ENCODE results near the gene AP1S3.
"Not testable (repeated sequence)": the region's sequence is repeated elsewhere in the genome, so short reads cannot be mapped to it uniquely, and the experiment has no call there.

The AP1S3 gene

GRCh38 chr2:223837287-223838061, at the start of gene AP1S3:
Gene AP1S3, minus strand, starts transcription at chr2:223837582. Its CDS starts 132 bp downstream, at chr2:223837450.
- DNase-seq (ENCODE audit: low read depth): peak; percentile 60

GRCh38 chr2:223887127-223887526, 49.7 kb upstream of the AP1S3 start:
- no peak for DNase-seq (ENCODE audit: low read depth)

- no peak for DNase-seq (ENCODE audit: low read depth)
These were observed 49.3 kb upstream of the AP1S3 start for GRCh38 chr2:223886726-223887125.

- DNase-seq (ENCODE audit: low read depth): no peak
These were observed 47.0 kb upstream of the AP1S3 start for GRCh38 chr2:223884399-223884798.

- DNase-seq (ENCODE audit: low read depth): no peak
These were observed 45.3 kb upstream of the AP1S3 start for GRCh38 chr2:223882715-223883114.

GRCh38 chr2:223880796-223881195, 43.4 kb upstream of the AP1S3 start:
- no peak for DNase-seq (ENCODE audit: low read depth)

- DNase-seq (ENCODE audit: low read depth): no peak
These were observed 40.5 kb upstream of the AP1S3 start for GRCh38 chr2:223877721-223878410.

GRCh38 chr2:223873672-223874071, 36.3 kb upstream of the AP1S3 start:
- no peak for DNase-seq (ENCODE audit: low read depth)

- DNase-seq (ENCODE audit: low read depth): not testable (repeated sequence)
These were observed 35.4 kb upstream of the AP1S3 start for GRCh38 chr2:223872772-223873171.

GRCh38 chr2:223871661-223872060, 34.3 kb upstream of the AP1S3 start:
- DNase-seq (ENCODE audit: low read depth): not testable (repeated sequence)

GRCh38 chr2:223870840-223871611, 33.6 kb upstream of the AP1S3 start:
- no peak for DNase-seq (ENCODE audit: low read depth)

- DNase-seq (ENCODE audit: low read depth): no peak
These were observed 30.6 kb upstream of the AP1S3 start for GRCh38 chr2:223868005-223868404.

GRCh38 chr2:223865907-223866508, 28.6 kb upstream of the AP1S3 start:
- DNase-seq (ENCODE audit: low read depth): no peak

- no peak for DNase-seq (ENCODE audit: low read depth)
These were observed 27.7 kb upstream of the AP1S3 start for GRCh38 chr2:223865124-223865523.

GRCh38 chr2:223863491-223863890, 26.1 kb upstream of the AP1S3 start:
- DNase-seq (ENCODE audit: low read depth): no peak

- DNase-seq (ENCODE audit: low read depth): no peak
These were observed 23.7 kb upstream of the AP1S3 start for GRCh38 chr2:223860809-223861738.

- DNase-seq (ENCODE audit: low read depth): no peak
These were observed 21.7 kb upstream of the AP1S3 start for GRCh38 chr2:223859070-223859469.

- no peak for DNase-seq (ENCODE audit: low read depth)
These were observed 19.2 kb upstream of the AP1S3 start for GRCh38 chr2:223856584-223856983.

GRCh38 chr2:223856021-223856420, 18.6 kb upstream of the AP1S3 start:
- no peak for DNase-seq (ENCODE audit: low read depth)

- no peak for DNase-seq (ENCODE audit: low read depth)
These were observed 18.0 kb upstream of the AP1S3 start for GRCh38 chr2:223855426-223855825.

- DNase-seq (ENCODE audit: low read depth): no peak
These were observed 17.4 kb upstream of the AP1S3 start for GRCh38 chr2:223854741-223855140.
